Activated naive CD4-positive, alpha-beta T cell treated with anti-CD3 and anti-CD28 coated beads, Interleukin-2, amount 50 U/mL, for 72 hours (primary cell): ENCODE data around the gene CHAF1A. TPM values are rescaled to one million over a fixed set of nuclear protein-coding genes. Genes with fewer than 3 reads are reported as not detected.
A peak's percentile ranks its signal among the peaks of the same experiment; 100 is the strongest.

Source experiments
- ATAC-seq, 2 donors: fragments of 150-1000 bp; cut with Tn5 transposase; 2 replicates each; pipeline ENCODE4 v1.10.0; 2021; ENCODE audit warnings: mild to moderate bottlenecking in 2 of 2, moderate library complexity in 2 of 2
- DNase-seq, 2 donors: peaks; one replicate each; pipeline ENCODE4 v3.0.0; 2021 to 2022; ENCODE audit warnings: low spot score in 2 of 2
- H3K27ac Mint-ChIP-seq, 2 donors: one replicate each; pipeline ENCODE4 v1.8.0; 2022; ENCODE audit warnings: mild to moderate bottlenecking in 2 of 2, mixed read lengths in 2 of 2
- H3K36me3 Mint-ChIP-seq, 2 donors: one replicate each; pipeline ENCODE4 v1.8.0; 2022; ENCODE audit warnings: mixed read lengths in 2 of 2
- H3K9me3 Mint-ChIP-seq, 2 donors: one replicate each; pipeline ENCODE4 v1.8.0; 2022; ENCODE audit warnings: mixed read lengths in 2 of 2
- total RNA-seq, 2 donors: library from RNA; stranded (reverse); gene quantifications; one replicate each; pipeline ENCODE4 v1.2.3, GENCODE V29; 2022

The CHAF1A gene
- total RNA-seq, 2 donors from 2014 or later = 67.1 to 93.6 TPM

GRCh38 chr19:4373601-4374497 is 28.6 kb upstream of the CHAF1A start:
- no peaks in the 10 kb centered on the region for H3K36me3 Mint-ChIP-seq
- no peaks in the 10 kb centered on the region for H3K9me3 Mint-ChIP-seq
- no peak for ATAC-seq
- peak overlapping the region; percentile 65 to 94 for H3K27ac Mint-ChIP-seq
- DNase-seq = no peak

DNA sequence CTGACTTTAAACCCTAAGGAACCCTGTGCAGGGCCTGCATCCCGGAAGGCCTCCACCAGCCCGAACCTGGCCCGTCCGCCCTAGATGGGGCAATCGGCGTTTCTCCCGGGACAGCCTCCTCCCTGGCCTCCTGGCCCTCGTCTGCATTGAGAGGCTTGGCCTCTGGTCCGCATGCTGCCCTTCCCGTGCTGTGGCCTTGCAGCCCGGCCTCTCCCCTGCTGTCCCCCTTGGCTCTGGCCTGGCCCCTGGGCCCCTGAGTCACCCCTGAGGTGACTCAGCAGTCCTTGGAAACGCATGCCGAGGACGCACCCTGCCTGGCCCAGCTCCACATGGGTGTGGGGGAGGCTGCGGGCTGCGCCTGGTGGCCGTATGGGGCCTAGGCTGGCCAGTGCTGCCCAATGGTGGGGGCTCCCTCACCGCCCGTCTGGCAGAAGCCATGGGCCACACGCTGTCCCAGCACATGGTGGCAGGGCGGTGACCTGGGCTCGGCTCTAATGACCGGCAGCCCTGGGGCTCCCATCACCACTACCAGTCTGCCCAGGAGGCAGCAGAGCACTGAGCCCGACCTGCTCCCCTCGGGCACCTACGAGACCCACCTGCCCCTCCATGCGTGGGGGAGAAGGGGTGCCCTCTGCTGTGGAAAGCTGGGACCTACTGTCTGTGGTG is 27.8 kb upstream of the CHAF1A start:
- Mint-ChIP-seq H3K27ac (no peak overlapping the region), H3K36me3 (peaks cover 0 to 3% of the 10 kb centered on the region in 2 donors), H3K9me3 (no peaks in the 10 kb centered on the region)
- no peak for ATAC-seq
- DNase-seq = no peak

DNA sequence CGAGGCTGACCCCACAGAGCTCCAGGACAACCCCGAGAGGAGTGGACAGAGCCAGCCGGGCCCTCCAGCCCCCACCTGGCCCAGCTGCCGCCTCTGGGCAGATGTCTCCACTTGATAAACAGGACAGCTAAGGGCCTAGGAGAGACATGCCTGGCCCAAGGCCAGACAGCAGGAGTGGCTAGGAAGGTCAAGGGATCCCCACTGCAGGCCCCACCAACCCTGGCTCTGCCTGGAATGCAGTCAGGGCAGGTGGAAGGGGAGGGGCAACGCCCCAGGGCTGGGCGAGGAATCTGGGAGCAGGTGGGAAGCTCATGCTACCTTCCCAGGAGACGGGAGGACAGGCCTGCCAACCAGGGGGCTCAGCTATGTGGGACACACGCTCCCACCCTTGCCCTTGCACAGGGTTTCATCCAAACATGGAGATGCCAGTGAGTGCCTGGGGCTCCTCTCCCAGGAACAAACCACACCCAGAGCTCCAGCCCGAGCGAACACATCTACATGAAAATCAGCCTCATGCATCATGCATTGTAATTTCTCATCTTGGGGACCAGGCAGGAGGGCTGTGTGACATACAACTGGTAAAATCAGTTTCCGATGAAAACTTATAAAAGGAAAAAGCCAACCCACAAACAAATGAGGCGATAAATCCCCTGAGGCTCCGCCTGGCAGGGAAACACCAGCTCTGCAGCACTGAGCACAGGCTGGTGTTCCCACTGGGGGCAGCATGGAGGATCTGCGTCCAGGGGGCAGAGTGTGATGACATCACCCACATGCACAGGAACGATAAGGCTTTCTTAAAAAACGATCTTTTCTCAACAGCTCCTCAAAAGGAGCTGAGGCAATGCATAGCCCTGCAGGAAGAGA is 27.0 kb upstream of the CHAF1A start:
- DNase-seq = no peak
- peaks cover 0 to 4% of the 10 kb centered on the region in 2 donors for H3K36me3 Mint-ChIP-seq
- no peak for ATAC-seq
- H3K9me3 Mint-ChIP-seq = no peaks in the 10 kb centered on the region
- peak overlapping the region in 1 of 2 donors; percentile 8 for H3K27ac Mint-ChIP-seq

DNA sequence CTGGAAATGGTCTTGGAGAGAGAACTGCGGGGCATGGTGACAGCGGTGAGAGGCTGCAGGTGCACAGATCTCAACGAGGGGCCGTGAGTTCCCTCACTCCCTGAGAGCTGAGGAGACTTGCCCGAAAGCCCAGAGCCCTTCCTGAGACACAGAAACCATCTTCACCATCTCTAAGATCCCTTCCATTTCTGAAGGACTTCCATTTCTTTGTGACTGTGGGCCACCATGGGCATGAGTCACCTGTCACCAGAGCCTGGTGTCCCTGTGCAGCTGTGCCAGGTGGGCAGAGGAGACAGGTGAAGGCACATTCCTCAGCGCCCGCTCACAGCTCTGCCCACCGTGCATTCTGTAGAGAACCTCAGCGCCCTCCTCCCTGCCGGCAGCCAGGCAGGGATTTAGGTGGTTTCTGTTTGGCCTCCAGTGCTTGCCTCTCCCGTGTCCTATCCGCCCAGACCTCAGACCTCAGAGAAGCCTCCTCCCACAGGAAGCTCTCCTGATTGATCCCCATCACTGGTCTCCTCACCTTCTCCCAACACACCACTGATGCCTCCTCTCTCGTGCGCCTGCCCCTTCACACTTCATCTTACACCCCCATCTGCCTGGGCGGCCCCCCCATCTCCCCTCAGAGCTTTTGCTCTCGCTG is 26.3 kb upstream of the CHAF1A start:
- Mint-ChIP-seq H3K27ac (peak overlapping the region; percentile 8 to 65), H3K36me3 (peaks cover 0 to 4% of the 10 kb centered on the region in 2 donors), H3K9me3 (no peaks in the 10 kb centered on the region)
- ATAC-seq (no peak), DNase-seq (no peak)

DNA sequence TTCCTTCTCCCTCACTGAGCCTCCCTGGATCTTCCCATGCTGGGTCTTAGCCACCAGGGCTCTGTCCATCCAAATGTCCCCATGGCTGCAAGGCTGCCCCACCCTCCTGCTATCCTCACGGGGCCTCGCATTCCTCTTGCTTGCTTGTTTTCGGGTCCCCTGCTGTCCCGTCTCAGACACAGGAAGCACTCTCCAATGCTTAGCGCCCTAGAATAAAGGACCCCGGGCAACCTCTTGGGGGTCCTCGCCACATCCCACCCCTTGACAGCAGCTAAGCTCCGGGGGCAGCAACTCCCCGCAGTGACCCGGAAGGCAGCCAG is 25.8 kb upstream of the CHAF1A start:
- H3K9me3 Mint-ChIP-seq = no peaks in the 10 kb centered on the region
- peaks cover 0 to 4% of the 10 kb centered on the region in 2 donors for H3K36me3 Mint-ChIP-seq
- no peak for DNase-seq
- peak overlapping the region; percentile 47 to 65 for H3K27ac Mint-ChIP-seq
- no peak for ATAC-seq

GRCh38 chr19:4376991-4377781 is 25.3 kb upstream of the CHAF1A start:
- H3K36me3 Mint-ChIP-seq = peaks cover 0 to 4% of the 10 kb centered on the region in 2 donors
- no peak overlapping the region for H3K27ac Mint-ChIP-seq
- ATAC-seq (no peak), DNase-seq (no peak)
- no peaks in the 10 kb centered on the region for H3K9me3 Mint-ChIP-seq

DNA sequence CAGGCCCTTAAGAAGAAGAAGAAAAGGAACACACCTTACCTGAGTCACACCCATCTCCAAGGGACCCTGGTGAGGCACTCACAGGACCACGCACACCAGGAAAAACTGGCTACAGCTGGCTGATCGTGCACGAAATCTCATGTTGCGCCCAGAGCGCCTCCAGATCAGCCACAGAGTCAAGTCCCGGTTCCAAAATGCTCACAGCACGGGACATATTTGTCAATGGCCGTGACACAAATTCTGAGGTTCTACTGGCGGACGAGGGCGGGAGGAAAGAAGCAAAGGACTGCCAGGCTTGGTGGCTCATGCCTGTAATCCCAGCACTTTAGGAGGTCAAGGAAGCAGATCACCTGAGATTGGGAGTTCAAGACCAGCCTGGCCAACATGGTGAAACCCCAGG is 23.6 kb upstream of the CHAF1A start:
- Mint-ChIP-seq H3K9me3 (no peaks in the 10 kb centered on the region), H3K36me3 (peaks cover 0 to 4% of the 10 kb centered on the region in 2 donors), H3K27ac (peak overlapping the region; percentile 79 to 88)
- ATAC-seq (no peak), DNase-seq (no peak)

DNA sequence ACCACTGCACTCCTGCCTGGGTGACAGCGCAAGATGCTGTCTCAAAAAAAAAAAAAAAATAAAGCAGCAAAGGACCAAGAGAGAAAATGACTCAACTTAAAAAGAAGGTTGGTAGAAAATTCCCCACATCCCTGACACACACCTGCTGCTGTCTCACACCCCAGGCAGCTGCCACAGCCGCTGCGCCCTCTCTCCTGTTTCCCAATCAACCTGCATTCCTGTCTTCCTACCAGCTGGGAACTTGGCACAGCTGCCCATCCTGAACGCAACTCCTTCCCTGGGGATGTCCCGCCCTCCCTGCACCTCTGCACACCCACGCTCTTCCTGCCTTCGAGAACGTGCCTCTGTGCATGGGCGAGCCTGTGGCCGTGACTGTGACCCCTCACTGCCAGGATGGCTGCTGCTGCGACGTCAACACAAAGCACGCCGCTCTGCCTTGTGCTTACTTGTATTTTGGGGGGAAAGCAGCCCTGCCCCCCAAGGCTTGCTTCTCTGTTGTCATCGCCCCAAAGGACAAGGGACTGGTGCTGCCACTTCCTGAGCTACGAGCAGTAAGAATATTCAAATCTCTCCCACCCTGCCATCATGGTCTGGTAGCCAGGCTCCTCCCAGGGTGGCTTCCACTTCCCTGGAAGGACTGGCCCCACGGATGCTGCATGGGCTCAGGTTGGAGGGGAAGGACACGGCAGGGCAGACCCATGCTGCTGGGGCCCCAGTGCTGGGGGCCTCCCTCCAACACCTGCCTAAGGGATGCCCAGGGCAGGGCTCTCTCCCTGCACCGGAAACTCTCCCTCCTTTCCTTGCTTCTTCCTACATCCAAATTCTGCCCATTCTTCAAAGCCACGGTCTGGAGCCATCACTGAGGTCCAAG is 22.8 kb upstream of the CHAF1A start:
- Mint-ChIP-seq H3K36me3 (peaks cover 0 to 4% of the 10 kb centered on the region in 2 donors), H3K27ac (peak overlapping the region; percentile 79 to 87), H3K9me3 (no peaks in the 10 kb centered on the region)
- ATAC-seq (peak; percentile 71 to 86), DNase-seq (peak in 1 of 2 donors; percentile 38)

DNA sequence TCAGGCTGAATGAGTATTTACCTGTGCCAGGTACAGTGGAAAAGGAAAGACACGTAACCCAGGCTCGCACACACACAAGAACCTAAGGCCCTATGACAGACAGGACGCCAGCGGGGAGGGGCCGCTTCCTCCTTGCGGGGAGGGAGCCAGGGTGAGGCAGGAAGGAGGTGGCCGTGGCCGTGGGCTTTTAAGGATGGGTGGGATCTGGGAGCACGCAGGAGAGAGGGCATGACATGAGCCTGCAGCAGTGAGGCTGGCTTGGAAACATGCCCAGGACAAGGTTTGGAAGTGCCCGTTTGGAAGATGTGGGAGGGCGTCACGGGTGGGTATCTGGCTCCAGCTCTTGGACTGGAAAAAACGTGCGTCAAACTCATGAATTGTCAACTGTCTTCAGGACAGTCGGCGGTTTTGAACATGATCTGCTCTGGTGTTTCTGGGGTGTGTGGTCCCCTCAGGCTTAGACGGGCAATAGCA is 22.1 kb upstream of the CHAF1A start:
- Mint-ChIP-seq H3K36me3 (peaks cover 0 to 4% of the 10 kb centered on the region in 2 donors), H3K9me3 (no peaks in the 10 kb centered on the region), H3K27ac (peak overlapping the region; percentile 79 to 82)
- peak; percentile 43 to 65 for ATAC-seq
- peak in 1 of 2 donors; percentile 46 for DNase-seq

DNA sequence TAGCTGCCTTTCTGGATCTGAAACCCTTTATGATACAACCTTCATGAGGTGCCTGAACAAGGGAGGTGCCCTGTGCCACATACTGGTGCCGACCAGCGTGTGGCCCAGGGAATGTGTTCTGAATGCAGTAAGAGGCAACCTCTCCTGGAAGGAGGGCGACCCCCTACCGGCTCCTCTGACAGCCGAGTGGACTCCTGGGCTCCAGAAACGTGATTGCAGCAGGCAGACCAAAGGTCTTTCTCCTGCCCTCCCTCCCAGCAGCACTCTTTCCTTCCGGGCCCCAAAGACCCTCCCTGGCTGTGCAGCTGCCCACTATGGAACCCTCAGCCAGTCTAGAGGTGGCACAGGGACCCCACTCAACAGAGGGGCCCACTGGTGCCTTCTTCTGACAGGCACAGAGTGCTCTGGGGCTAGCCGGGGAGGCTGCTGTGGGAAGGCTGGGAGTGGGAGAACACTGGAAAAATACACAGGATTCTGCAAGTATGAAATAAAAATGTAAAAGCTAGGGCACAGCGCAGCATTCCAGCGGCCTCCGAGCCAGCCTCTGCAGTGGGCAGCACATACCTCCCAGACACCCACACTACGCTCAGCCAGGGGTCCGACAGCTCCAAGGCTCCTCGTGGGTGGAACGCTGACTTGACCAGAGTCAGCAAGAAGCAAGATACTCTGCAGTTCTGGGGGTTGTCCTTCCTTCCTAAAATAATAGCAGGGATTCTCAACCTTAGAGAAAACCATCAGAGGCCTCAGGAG is 17.0 kb upstream of the CHAF1A start:
- DNase-seq = no peak
- Mint-ChIP-seq H3K9me3 (no peaks in the 10 kb centered on the region), H3K27ac (peak overlapping the region in 1 of 2 donors; percentile 72), H3K36me3 (no peaks in the 10 kb centered on the region)
- no peak for ATAC-seq

DNA sequence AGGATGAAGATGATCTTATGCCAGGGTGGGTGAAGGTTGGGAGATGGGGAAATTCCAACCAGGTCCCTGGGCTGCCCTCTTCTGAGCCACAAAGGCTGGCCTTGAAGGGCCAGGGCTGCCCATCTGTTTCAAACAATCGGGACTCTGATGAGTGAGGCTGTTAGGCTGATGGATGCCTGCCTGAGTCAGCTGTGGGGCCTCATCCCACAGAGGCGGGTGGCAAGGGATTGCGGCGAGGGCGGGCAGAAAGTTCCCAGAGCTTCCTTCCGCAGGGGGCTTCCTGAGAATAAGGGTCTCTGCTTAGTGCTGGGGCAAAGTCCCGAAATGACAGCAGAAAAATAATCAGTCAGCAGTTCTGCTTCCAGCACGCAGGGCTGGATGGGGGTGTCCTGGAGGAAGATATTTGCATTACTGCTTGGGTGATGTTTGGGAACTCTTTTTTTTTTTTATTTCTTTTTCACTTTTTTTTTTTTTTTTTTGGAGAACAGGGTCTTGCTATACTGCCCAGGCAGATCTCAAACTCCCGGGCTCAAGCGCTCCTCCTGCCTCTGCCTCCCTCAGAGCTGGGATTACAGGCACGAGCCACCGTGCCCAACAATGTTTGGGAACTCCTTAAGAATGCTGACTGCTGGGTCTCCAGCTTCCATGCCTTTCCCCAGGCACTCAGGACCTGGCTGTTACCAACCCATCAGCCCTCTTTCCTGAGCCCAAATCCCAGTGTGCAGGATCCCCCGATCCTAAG is 16.2 kb upstream of the CHAF1A start:
- Mint-ChIP-seq H3K27ac (peak overlapping the region in 1 of 2 donors; percentile 72), H3K36me3 (no peaks in the 10 kb centered on the region), H3K9me3 (no peaks in the 10 kb centered on the region)
- ATAC-seq = no peak
- no peak for DNase-seq

- DNase-seq (no peak), ATAC-seq (no peak)
- Mint-ChIP-seq H3K27ac (peak overlapping the region; percentile 72 to 77), H3K9me3 (no peaks in the 10 kb centered on the region), H3K36me3 (no peaks in the 10 kb centered on the region)
These were observed 13.9 kb upstream of the CHAF1A start for GRCh38 chr19:4388337-4389063.

- Mint-ChIP-seq H3K9me3 (no peaks in the 10 kb centered on the region), H3K36me3 (no peaks in the 10 kb centered on the region), H3K27ac (peak overlapping the region in 1 of 2 donors; percentile 72)
- ATAC-seq (no peak), DNase-seq (no peak)
These were observed 13.4 kb upstream of the CHAF1A start for GRCh38 chr19:4389064-4389375.
